Astrocyte of the cerebellum (primary cell): ENCODE data around the gene EDARADD.
"Not testable (repeated sequence)": the region's sequence is repeated elsewhere in the genome, so short reads cannot be mapped to it uniquely, and the experiment has no call there.

Source experiments
- DNase-seq: peaks from one replicate; pipeline ENCODE4 v3.0.0-alpha.2; 2011; ENCODE audit warnings: low read depth
- H3K4me3 ChIP-seq: 2 replicates; pipeline ENCODE4 v1.5.1; 2011; ENCODE audit warnings: mild to moderate bottlenecking, low read depth, low read length, moderate library complexity
- in situ Hi-C: cut with HindIII; loops from 2 replicates; pipeline ENCODE4 v1.10.0; 2017; ENCODE audit warnings: low sequenced_read_pairs
- TF ChIP-seq, protein P1 (sequence below): IDR thresholded peaks from 2 replicates; pipeline ENCODE4 v1.5.1; 2012; ENCODE audit warnings: low read length, low read depth, moderate library complexity, mild to moderate bottlenecking; ENCODE audit errors: missing control alignments

EDARADD gene

DNA sequence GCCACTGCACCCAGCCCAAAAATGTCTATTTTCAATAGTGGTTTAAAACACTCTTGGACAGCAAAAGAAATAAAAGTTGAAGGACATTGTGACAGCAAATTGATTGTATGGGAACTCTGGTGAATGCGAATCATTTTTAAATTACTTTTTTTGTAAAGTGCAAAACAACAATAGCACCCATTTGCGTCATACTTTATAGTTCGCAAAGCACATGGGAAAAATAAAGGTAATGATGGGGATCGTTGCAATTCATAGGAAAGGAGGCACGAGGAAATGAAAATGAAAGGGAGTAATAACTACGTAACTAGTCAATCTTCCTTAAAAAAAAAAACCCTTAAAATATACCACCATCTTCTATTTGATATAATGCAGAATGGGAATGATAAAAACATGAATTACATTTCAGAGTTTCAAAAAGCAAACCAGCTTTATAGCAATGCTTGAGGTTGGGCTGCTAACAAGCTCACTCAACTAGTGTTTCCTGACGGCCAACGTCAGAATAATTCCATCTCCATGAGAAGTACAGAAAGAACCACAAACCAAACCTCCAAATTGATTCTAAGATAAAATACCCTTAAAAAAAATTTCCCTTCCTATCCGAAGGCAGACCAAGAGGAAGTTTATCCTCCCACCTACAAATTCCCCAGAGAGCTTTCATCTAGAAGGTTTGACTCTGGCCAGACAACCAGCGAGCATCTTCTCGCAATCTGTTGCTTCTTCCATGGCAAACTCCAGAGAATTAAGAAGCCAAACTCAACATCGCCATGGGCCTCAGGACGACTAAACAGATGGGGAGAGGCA is at the start of gene EDARADD:
EDARADD (plus strand) TSS at position 606 of the 801 bp plus-strand sequence; CDS start at position 765, 159 bp downstream.
- in situ Hi-C loops: no loop called here
- DNase-seq: no peak
- H3K4me3 ChIP-seq: peak within 1 kb of the TSS; percentile 67
- TF ChIP-seq, protein P1, sequence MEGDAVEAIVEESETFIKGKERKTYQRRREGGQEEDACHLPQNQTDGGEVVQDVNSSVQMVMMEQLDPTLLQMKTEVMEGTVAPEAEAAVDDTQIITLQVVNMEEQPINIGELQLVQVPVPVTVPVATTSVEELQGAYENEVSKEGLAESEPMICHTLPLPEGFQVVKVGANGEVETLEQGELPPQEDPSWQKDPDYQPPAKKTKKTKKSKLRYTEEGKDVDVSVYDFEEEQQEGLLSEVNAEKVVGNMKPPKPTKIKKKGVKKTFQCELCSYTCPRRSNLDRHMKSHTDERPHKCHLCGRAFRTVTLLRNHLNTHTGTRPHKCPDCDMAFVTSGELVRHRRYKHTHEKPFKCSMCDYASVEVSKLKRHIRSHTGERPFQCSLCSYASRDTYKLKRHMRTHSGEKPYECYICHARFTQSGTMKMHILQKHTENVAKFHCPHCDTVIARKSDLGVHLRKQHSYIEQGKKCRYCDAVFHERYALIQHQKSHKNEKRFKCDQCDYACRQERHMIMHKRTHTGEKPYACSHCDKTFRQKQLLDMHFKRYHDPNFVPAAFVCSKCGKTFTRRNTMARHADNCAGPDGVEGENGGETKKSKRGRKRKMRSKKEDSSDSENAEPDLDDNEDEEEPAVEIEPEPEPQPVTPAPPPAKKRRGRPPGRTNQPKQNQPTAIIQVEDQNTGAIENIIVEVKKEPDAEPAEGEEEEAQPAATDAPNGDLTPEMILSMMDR: no peak

DNA sequence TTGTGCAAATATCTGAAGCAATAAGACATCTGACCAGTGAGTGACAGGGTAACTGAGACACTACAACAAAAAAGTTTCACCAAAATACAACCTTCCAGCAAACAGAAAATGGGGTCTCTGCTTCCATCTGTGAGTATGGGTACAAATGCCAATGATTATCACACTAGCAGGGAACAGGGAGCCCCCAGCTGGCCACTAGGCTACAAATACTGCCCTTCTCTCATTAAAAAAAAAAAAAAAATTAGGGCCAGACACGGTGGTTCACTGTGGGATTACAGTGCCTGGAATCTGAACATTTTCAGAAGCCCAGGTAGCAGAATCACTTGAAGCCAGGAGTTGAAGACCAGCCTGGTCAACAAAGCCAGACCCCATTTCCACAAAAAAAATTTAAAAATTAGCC is 48.4 kb upstream of the EDARADD start:
- H3K4me3 ChIP-seq: no peak overlapping the region
- TF ChIP-seq, protein P1: peak; percentile 12
- DNase-seq: no peak
- in situ Hi-C loops: loop anchor here (5.0 kb wide), 1 partner anchor 37 kb away; no protein-coding TSS in a partner anchor

DNA sequence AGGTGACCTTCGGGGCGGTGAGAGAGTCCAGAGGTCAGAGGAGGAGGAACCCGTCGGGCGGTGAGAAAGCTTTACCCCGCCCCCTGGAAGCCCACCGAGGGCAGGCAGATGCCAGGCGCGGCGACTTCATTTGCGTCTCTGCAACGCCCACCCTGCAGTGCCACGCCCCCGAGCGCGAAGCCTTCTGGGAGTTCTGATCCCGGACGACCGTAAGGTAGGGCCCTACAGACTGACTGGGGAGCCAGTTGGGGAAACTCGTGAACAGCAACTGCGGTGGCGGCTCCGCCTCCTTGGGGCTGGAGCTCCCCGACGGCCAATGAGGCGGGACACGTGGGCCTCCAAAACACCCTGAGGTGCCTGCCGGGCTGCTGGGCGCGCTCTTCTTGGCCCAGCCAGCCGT is 46.0 kb upstream of the EDARADD start:
- no peak overlapping the region for H3K4me3 ChIP-seq
- TF ChIP-seq, protein P1: no peak
- in situ Hi-C loops: loop anchor here (5.0 kb wide), 1 partner anchor 34 kb away; no protein-coding TSS in a partner anchor
- DNase-seq: no peak

DNA sequence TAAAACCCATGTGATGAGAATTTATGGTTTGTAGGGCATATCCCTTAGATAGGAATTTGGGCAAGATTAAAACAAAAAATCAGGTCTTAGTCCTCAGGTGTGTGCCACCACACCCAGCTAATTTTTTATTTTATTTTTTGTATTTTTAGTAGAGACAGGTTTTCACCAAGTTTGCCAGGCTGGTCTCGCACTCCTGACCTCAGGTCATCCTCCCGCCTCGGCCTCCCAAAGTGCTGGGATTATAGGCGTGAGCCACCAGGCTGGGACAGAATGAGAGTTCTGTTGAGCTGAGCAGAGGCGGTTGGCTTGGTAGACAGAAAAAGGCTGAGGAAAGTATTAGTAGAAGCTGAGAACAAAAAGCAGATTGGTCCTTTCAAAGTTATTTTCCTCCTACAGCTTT is 43.8 kb upstream of the EDARADD start:
- no peak overlapping the region for H3K4me3 ChIP-seq
- in situ Hi-C loops: no loop called here
- TF ChIP-seq, protein P1: no peak
- no peak for DNase-seq

DNA sequence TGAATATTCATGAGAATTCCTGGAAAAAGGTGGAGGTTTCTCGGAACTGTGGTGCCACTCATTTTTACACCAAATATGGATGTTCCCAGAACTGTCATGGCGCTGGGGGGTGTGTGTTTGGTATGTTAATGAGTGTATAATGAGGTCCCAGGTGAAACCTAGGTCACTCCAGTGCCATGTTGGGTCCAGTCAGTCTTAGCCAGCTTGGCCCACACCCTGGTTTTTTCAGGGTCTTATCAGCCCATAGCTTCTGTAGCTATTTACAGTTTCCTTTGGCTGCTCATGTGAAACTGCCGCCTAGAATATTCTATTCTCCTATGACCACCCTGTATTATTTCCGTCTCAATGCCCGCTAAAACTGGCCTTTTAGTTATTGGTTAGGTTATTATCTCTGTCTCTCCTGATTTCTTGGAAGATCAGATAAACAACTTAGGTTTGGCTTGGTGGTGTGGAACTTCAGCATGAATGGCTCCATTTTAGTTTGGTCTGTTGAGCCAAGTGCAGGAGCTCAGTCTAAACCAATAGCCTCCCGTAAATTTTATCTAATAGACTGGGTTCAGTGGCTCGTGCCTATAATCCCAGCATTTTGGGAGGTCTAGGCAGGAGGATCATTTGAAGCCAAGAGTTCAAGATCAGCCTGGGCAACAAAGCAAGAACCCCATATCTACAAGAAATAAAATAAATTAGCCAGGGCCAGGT is 42.1 kb upstream of the EDARADD start:
- TF ChIP-seq, protein P1: no peak
- no peak for DNase-seq
- no peak overlapping the region for H3K4me3 ChIP-seq
- in situ Hi-C loops: no loop called here

DNA sequence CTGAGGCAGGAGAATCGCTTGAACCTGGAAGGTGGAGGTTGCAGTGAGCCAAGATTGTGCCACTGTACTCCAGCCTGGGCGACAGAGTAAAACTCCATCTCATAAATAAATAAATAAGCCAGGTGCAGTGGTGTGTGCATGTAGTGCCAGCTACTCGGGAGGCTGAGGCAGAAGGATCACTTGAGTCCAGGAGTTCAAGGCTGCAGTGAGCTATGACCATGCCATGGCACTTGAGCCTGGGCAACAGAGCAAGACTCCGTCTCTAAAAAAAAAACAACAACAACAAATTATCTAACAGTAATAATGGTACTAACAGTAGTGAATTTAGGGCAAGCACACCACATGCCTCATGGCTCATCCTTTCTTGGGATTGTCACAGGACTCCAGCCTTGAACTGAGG is 41.3 kb upstream of the EDARADD start:
- DNase-seq, in situ Hi-C loops, H3K4me3 ChIP-seq: not testable (repeated sequence)

DNA sequence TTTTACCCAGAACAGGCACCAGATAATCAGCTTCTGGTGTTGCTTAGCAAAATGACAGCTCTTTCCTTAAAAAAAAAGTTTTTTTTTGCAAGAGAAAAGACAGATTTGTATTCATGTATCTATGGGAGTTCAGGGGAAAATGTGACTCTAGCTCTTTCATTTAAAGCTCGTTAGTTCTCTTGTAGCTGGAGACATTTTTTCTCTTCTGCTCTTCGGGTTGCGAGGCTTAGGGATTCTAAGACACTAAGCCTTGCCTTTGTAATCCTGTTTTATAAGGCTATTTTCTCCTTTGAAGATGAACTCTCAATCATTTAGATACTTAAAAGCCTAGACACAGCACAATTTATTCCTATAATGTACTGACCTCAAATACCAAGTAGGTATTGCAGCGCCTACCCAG is 40.3 kb upstream of the EDARADD start:
- no peak for DNase-seq
- H3K4me3 ChIP-seq: no peak overlapping the region
- TF ChIP-seq, protein P1: no peak
- in situ Hi-C loops: no loop called here
